GM19240 (cell line): ENCODE measurements around the gene NAGPA.
"Not testable (repeated sequence)": the region's sequence is repeated elsewhere in the genome, so short reads cannot be mapped to it uniquely, and the experiment has no call there.

ENCODE experiments used
- DNase-seq: peaks from one replicate; pipeline ENCODE4 v3.0.0; 2011; ENCODE audit warnings: low spot score; ENCODE audit not compliant: insufficient read length

NAGPA gene, protein sequence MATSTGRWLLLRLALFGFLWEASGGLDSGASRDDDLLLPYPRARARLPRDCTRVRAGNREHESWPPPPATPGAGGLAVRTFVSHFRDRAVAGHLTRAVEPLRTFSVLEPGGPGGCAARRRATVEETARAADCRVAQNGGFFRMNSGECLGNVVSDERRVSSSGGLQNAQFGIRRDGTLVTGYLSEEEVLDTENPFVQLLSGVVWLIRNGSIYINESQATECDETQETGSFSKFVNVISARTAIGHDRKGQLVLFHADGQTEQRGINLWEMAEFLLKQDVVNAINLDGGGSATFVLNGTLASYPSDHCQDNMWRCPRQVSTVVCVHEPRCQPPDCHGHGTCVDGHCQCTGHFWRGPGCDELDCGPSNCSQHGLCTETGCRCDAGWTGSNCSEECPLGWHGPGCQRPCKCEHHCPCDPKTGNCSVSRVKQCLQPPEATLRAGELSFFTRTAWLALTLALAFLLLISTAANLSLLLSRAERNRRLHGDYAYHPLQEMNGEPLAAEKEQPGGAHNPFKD

DNA sequence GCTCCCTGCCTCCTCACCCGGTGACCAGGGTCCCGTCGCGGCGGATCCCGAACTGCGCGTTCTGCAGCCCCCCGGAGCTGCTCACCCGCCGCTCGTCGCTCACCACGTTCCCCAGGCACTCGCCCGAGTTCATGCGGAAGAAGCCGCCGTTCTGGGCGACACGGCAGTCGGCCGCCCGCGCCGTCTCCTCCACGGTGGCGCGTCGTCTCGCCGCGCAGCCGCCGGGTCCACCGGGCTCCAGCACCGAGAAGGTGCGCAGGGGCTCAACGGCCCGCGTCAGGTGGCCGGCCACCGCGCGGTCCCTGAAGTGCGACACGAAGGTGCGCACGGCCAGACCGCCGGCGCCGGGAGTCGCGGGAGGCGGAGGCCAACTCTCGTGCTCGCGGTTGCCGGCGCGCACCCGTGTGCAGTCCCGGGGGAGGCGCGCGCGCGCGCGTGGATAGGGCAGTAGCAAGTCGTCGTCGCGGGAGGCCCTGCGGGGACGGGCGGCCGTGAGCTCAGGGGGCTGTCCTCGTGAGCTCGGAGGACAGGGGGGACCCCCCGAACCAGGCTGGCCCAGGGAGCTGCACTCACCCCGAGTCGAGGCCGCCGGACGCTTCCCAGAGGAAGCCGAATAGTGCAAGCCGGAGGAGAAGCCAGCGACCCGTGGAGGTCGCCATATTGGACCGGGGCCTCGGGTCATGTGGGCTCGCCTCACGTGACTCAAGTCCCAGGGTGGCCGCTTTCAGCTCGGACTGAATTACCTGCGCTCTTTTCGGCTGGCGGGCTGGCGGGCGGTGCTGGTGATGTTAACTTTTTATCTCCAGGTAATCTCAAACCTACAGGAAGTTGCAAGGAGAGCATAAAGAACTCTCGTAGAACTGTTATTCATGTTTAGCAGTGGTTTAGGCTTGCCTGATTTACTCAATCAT, at the start of gene NAGPA:
Gene NAGPA (minus strand): TSS at position 680 of the 911 bp plus-strand sequence. CDS start 21 bp downstream, at position 659.
- DNase-seq: peak; percentile 89

DNA sequence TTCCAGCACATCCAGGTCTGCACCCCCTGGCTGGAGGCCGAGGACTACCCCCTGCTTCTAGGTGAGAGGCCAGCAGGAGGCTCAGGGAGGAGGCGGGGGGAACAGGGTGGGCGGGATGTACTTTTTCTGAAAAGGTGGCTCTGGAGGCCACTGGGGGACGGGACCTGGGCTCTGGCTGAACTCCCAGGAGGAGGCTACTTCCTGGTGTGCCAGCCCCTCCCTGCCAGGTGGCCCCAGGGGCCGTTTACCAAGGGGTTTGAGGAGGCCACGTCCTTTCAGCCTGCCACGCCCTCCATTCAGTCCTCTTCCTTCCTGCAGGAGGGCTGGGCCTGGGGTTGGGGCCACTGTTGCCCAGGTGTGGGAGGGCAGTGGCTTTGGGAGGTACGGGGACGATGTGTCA, 47.3 kb upstream of the NAGPA start:
- not testable (repeated sequence) for DNase-seq

DNA sequence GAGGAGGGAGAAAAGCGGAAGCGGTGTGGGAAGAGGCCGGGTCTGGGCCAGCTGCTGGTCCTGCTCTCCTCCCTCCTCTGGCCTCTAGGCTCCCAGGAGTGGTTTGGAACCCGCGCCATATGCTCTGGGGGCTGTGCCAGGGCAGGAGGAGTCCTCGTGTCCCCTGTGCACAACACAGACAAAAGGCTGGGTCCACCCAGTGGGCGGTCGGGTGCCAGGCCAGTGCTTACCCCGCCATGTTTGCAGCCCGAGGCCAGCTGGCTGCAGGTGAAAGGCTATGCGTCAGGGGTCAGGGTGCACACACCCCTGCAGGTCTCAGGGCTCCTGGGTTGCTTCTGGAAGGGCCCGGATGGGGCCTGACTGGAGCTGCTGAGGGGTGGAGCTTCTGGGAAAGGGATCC, 46.7 kb upstream of the NAGPA start:
- DNase-seq: not testable (repeated sequence)

DNA sequence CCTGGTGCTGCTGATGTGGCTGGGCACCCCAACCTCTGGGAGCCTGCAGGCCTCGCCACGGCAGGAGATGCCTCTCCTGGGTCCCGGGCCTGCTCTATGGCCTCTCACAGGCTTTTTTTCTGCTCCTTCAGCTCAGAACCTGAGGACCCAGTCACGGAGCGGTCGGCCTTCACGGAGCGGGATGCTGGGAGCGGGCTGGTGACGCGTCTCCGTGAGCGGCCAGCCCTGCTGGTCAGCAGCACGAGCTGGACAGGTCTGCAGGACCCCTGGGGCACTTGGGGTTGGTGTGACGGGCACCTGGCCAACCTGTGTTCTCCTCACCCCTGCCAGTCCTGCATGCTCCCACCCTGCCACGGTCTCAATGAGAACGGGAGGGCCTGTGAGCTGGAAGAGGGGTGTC, 44.9 kb upstream of the NAGPA start:
- no peak for DNase-seq

DNA sequence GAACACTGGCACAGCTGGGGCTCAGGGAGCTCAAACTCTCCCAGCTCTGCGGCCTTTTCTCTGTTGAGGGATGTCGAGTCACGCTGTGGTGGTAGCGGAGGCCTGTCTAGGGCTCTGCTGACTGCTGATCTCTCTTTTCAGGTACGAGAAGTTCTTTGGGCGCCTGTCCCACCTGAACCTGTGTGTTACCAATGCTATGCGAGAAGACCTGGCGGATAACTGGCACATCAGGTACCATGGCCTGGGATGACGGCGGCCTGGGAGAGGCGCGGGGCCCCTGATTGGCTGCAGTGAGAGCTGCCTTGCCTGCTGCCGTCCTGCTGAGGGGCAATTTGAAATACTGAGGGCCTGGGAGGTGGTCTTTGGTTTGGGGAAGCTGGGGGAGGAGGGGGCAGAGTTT, 43.6 kb upstream of the NAGPA start:
- no peak for DNase-seq

DNA sequence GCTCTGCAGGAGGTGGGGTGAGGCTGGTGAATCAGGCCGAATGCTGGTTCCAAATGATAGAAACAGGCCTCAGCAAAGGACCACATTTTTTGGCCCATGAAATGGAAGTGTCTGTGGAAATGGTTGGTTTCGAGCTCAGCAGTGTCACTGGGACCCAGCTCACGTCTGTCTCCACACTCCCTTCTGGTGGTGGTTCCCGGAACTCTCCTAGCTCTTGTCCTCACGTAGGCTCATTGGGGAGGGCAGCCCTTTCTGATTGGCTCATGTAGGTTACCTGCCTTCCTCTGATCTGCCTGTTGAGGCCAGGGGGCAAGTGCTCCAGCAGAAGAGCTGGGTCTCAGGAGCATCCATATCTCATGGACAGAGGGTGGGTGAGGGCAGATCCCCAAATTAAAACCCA, 41.9 kb upstream of the NAGPA start:
- DNase-seq: no peak

DNA sequence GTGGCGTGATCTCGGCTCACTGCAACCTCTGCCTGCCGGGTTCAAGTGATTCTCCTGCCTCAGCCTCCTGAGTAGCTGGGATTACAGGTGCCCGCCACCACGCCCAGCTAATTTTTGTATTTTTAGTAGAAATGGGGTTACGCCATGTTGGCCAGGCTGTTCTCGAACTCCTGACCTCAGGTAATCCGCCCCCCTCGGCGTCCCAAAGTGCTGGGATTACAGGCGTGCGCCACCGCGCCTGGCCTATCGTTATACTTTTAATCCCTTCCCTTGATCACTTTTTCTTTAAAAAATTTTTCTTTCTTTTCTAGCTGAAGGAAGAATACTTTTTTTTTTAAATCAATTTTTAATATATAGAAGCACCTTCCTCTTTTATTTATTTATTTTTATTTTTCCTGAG, 40.0 kb upstream of the NAGPA start:
- not testable (repeated sequence) for DNase-seq

DNA sequence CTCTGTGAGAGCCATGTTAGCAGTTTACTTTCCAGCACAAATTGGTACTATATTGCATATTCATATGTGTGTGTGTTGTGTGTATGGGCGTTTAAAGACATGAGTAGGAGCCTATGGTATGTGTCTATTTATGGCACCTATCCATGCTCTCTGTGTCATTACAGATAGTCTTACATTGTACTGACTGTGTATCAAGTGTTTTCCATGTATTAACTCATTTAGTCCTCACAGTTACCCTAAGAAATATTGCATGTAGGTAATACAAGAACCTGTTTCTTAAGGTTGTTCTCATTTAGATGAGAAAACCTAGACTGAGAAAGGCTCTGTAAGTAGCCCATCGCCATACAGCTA, 39.5 kb upstream of the NAGPA start:
- DNase-seq: no peak

DNA sequence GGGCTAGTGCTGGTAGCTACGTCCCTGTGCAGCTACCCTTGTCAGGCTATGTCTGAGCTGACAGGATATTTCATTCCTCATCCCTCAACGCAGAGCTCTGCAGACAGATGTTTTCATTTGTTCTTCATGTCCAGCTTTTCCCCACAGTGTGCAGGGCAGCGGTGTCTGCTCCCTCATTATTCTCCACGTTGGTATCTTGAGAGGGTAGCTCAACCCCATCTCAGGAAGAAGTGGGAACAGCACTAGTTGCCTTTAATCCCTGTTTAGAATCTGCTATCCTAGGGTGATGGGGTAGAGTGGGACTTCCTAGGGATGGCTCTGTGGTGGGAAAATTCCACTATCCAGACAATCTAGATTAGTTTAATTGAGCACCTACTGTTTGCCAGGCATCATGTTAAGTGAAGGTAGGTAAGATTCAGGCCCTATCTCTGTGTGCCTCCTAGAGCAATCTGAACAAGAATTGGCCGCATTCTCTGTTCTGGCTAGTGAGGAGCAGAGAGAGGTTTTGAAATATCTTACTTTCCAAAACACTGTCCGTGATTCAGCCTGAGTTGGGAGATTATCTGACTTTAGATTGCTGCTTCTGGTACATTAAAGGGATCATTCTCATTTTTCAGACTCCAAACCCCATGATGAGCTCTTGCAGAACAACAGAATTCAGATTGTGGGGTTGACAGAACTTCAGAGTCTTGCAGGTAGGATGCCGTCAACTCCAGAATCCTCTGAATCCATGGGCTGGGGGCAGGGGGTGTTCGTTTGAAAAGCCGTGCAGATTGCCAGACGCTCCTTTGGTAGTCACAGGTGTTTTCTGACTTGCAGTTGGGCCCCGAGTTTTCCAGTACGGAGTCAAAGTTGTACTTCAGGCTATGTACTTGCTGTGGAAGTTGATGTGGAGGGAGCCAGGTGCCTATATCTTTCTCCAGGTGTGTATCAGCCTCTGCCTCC, 38.9 kb upstream of the NAGPA start:
- DNase-seq: no peak

DNA sequence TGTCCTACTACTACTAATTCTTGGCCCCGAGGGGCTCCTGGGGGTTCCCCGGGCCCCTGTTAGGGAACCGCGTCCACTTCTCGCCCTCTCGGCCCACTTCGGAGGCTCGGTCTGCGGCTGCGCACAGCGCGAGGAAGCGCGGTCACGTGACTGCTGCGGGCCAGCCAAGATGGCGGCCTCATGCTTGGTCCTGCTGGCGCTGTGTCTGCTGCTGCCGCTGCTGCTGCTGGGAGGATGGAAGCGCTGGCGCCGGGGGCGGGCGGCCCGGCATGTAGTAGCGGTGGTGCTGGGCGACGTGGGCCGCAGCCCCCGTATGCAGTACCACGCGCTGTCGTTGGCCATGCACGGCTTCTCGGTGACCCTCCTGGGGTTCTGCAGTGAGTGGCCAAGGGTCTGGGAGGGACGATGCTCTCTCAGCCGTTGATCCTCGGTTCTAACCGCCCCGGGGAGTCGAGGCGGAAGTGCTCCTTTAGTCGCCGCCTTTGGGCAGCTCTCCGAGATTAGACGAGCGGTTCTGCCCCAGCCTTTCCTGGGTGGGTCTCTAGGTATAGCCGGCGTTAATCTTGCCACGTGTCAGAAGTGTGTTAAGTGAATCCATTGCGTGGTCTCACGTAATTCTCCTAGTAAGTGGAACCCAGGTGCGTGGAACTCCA, 38.1 kb upstream of the NAGPA start, which contains the start of gene ALG1:
Gene ALG1 (plus strand): TSS at position 163 of the 653 bp plus-strand sequence. CDS start 7 bp downstream, at position 170.
- DNase-seq: peak; percentile 94

DNA sequence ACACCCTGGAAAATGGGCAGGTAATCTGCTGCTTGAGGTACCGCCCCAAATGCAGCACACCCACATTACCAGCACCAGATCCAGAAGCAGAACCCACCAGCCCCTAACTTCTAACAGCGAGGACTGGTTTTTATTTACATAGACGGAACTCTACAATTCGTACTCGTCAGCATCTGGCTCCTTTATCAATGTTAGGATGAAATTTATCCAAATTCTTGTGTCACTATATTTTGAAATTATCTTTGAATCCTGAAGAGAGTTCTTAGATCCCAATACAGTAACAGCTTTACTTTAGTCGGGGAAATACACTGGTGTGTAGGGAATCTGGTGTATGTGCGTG, 37.6 kb upstream of the NAGPA start:
- DNase-seq: no peak

DNA sequence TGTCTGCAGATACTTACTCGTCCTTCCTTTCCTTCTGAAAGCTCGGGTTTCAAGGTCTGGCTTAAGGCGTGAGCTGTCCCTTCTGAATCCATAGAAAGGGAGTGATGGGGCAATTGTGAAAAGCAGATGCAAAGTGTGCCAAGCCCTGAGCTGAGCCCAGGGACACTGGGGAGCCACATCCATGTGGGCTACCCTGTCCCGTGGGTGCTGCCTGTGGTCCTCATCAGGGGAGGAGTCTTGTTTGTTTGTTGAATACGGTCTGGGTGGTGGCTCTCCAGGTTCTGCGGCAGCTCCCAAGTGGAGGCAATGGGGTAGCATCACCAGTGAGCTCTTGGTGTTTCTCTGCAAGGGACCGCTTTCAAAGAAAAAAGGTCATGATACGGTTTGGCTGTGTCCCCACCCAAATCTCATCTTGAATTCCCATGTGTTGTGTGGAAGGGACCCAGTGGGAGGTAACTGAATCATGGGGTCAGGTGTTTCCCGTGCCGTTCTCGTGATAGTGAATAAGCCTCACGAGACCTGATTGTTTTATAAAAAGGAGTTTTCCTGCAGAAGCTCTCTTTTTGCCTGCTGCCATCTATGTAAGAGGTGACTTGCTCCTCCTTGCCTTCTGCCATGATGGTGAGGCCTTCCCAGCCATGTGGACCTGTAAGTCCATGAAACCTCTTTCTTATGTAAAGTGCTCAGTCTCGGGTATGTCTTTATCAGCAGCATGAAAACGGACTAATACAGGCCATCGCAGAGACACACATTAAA, 36.9 kb upstream of the NAGPA start:
- DNase-seq: no peak

DNA sequence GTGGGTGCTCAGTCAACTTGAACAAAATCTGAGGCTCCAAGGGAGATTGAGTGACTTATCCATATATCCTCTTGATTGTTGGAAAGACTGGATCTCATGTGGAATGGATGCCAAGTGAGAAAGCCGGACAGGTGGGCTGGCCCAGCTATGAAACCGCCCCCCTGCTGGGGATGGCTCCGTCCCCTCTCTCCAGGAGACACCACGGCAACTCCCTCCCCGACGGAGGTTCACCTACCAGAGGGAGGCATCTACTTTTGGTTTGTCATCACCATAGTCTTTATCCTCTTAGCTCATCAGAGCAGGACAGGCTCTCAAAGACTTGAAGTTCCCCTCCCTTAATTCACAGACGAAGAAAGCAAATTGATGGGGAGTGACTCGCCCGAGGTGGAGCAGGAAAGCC, 36.1 kb upstream of the NAGPA start:
- no peak for DNase-seq

DNA sequence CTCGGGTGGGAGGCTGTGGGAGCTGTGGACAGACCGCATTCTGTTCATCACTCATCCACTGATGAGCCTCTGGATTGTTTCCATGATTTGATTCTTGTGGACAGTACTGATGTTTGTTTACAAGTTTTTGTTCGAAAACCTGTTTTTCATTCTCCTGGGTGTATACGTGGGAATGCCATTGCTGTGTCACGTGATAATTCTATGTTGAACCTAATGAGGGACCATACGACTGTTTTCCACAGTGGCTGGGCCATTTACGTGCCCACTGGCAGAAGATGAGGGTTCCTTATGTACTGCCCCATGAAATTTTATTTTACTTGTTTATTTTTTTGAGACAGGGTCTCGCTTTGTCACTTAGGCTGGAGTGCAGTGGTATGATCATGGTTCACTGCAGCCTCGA, 35.3 kb upstream of the NAGPA start:
- no peak for DNase-seq

DNA sequence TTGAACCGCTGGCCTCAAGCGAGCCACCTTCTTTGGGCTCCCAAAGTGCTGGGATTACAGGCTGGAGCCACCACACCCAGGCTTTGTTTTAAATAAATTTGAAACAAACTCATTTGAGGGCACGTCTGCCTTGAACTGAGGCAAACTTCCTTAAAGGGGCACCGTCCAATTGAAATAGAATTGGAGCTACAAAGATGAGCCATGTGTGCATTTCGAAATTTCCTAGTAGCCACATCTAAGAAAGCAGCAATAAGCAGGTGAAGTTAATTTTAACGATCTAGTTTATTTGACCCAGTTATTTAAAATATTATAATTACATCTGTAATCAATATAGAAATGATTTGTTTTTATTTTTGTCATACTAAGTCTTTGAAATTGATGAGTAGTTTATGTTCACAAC, 32.8 kb upstream of the NAGPA start:
- DNase-seq: no peak

DNA sequence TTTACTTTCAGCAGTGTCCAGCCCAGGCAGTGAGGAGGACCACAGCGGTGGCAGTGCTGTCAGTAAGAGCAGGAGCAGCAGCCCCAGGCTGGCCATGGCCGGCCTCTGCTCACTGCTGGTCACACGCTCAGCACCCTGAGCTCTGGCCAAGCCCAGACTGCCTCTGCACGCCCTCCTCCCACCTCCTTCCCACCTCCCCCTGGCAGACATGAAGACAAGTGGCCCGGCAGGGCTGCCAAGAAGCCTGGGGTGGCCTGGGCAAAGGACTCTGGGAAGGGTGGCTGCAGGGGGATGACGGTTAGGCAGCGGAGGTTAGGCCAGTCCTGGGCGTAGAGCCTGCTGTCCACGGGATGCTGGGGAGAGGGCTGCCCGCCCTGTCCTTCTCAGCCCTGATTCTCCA, 32.1 kb upstream of the NAGPA start, which contains the start of gene C16orf89:
Gene C16orf89 (minus strand): TSS at position 144 of the 400 bp plus-strand sequence. CDS start 48 bp downstream, at position 96.
- DNase-seq: no peak

DNA sequence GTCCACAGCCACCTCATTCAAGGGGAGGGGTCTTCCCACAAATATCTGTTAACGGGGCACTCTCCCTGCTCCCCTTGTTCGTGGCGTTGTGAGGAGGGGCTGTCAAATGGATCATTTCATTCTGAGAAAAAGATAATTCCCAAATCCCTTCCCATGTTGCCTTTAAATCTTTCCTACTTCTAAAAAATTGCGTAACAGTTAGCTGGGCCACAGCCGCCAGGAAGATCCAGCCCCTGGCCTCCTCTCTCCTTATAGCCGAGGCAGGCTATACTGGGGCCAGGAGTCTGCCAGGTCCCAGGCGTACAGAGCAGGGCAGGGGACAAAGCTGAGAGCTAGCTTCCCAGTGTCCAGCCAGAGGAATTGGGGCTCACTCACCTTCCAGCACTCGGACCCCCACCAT, 31.6 kb upstream of the NAGPA start:
- no peak for DNase-seq

DNA sequence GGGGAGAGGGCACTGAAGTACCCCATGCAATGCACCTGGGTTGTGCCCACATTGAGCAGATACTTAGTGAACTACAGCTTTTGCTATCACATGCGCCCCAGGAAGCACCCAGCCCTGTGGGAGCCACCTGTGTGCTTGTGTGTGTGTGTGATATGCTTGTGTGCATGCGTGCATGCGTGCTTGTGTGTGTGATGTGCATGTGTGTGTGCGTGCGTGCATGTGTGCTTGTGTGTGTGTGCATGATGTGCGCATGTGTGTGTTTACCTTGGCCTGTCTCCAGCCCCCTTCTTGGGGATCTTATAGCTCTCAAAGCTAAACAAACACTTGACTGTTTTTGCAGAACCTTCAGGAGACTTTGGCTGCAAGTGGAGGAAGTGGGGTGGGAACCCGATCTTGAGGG, 31.2 kb upstream of the NAGPA start:
- DNase-seq: no peak
